Activated CD8-positive, alpha-beta memory T cell treated with anti-CD3 and anti-CD28 coated beads for 4 hours (primary cell): Measurements from ENCODE around the gene RIMKLA.
A peak's percentile ranks its signal among the peaks of the same experiment; 100 is the strongest.

Experiments
- DNase-seq, 2 donors: peaks; one replicate each; pipeline ENCODE4 v3.0.0-alpha.2; 2020; ENCODE audit warnings: low read depth in 2 of 2

RIMKLA gene

GRCh38 chr1:42430286-42431135 lies 49.9 kb downstream of the RIMKLA start:
- no peak for DNase-seq

GRCh38 chr1:42431514-42431913 lies 50.9 kb downstream of the RIMKLA start:
- DNase-seq, result no peak

- DNase-seq, result no peak
Measured at GRCh38 chr1:42432714-42433113, 52.1 kb downstream of the RIMKLA start.

- DNase-seq, result no peak
Measured at GRCh38 chr1:42433369-42433768, 52.8 kb downstream of the RIMKLA start.

- no peak for DNase-seq
Measured at GRCh38 chr1:42434340-42434739, 53.7 kb downstream of the RIMKLA start.

- DNase-seq, result no peak
Measured at GRCh38 chr1:42439940-42440339, 59.3 kb downstream of the RIMKLA start.

- DNase-seq, result no peak
Measured at GRCh38 chr1:42442662-42443061, 62.1 kb downstream of the RIMKLA start.

GRCh38 chr1:42449256-42449655 lies 68.7 kb downstream of the RIMKLA start:
- DNase-seq, result no peak

- DNase-seq, result no peak
Measured at GRCh38 chr1:42450061-42450460, 69.5 kb downstream of the RIMKLA start.

- no peak for DNase-seq
Measured at GRCh38 chr1:42453386-42453785, 72.8 kb downstream of the RIMKLA start.

GRCh38 chr1:42454403-42454802 lies 73.8 kb downstream of the RIMKLA start:
- no peak for DNase-seq

GRCh38 chr1:42456010-42456753 lies 75.6 kb downstream of the RIMKLA start, which contains the start of the genes PPCS and ZMYND12:
TSS of gene PPCS (plus strand) at chr1:42456543. CDS start at chr1:42456566, 23 bp downstream.
TSS of gene ZMYND12 (minus strand) at chr1:42456022. CDS start at chr1:42455997, 25 bp downstream.
- DNase-seq, result peak; percentile 83 to 87

- peak; percentile 14 to 26 for DNase-seq
Measured at GRCh38 chr1:42456754-42457089, 76.1 kb downstream of the RIMKLA start.

GRCh38 chr1:42461196-42461595 lies 80.6 kb downstream of the RIMKLA start:
- DNase-seq, result no peak

GRCh38 chr1:42462828-42463763 lies 82.5 kb downstream of the RIMKLA start, which contains the start of gene CCDC30:
TSS of gene CCDC30 (plus strand) at chr1:42463286. CDS start at chr1:42480552, 17,266 bp downstream.
- peak; percentile 90 to 95 for DNase-seq

GRCh38 chr1:42463921-42464320 lies 83.3 kb downstream of the RIMKLA start:
- DNase-seq, result no peak

GRCh38 chr1:42466030-42466429 lies 85.4 kb downstream of the RIMKLA start:
- no peak for DNase-seq

- no peak for DNase-seq
Measured at GRCh38 chr1:42469727-42470126, 89.1 kb downstream of the RIMKLA start.
